Transverse colon (tissue), 4 donors: ENCODE data around the gene RNU1-3. TPM values are rescaled to one million over a fixed set of nuclear protein-coding genes. Genes with fewer than 3 reads are reported as not detected.
"Not testable (repeated sequence)": the region's sequence is repeated elsewhere in the genome, so short reads cannot be mapped to it uniquely, and the experiment has no call there.

ENCODE experiments used
- DNase-seq: peaks from one replicate; pipeline ENCODE4 v3.0.0-alpha.2; 2019
- H3K27ac ChIP-seq, 4 donors: fragments of 200-600 bp; sonication (generic); 2 replicates each; pipeline ENCODE4 v1.5.1; 2016 to 2018; ENCODE audit warnings: inconsistent platforms in 4 of 4
- H3K27me3 ChIP-seq: fragments of 200-600 bp; sonication (generic); 2 replicates; pipeline ENCODE4 v1.5.1; 2017; ENCODE audit warnings: inconsistent platforms
- H3K36me3 ChIP-seq, 4 donors: fragments of 200-600 bp; sonication (generic); 2 replicates each; pipeline ENCODE4 v1.5.1; 2017 to 2019; ENCODE audit warnings: inconsistent platforms in 4 of 4
- H3K4me1 ChIP-seq, 4 donors: fragments of 200-600 bp; sonication (generic); 2 replicates each; pipeline ENCODE4 v1.5.1; 2017 to 2020; ENCODE audit warnings: inconsistent platforms in 4 of 4
- H3K4me3 ChIP-seq, 4 donors: fragments of 200-600 bp; sonication (generic); 1 replicate in 1 of 4; 2 replicates in 3 of 4; pipeline versions ENCODE4 v1.5.1 to v1.6.1; 2017 to 2019; ENCODE audit warnings: inconsistent platforms in 4 of 4
- H3K9me3 ChIP-seq, 2 donors: fragments of 200-600 bp; sonication (generic); 2 replicates each; pipeline ENCODE4 v1.5.1; 2017 to 2019; ENCODE audit warnings: inconsistent platforms in 2 of 2
- WGBS, 2 donors: methylation state at CpG; one replicate each; pipeline ENCODE4 v1.1.5; 2018; ENCODE audit warnings: low coverage in 1 of 2; 5-methylcytosine and 5-hydroxymethylcytosine counted together
- in situ Hi-C, 4 donors: fragments of 200-750 bp; cut with MboI; loops; one replicate each; pipeline versions ENCODE4 v1.15.0 to v1.15.1; 2017; ENCODE audit warnings: low sequenced_read_pairs in 3 of 4, low pct_ligation_motif_present in 1 of 4, low pct_unique_long_range_greater_than_20kb in 1 of 4
- intact Hi-C: fragments of 100-400 bp; cut with DNase I; formaldehyde crosslinking; loops from one replicate; pipeline ENCODE4 v1.15.1; 2023; ENCODE audit warnings: low total_unique reads
- total RNA-seq, 4 donors: library from RNA; depleted of rRNA; stranded (reverse); fragments of >200 nt; gene quantifications; one replicate each; pipeline ENCODE4 v1.1.0, GENCODE V29; 2016

Gene RNU1-3
- total RNA-seq, 4 donors from 2014 or later = under 0.01 TPM; not detected in 1

GRCh38 chr1:16649960-16650359 is 16.8 kb downstream of the RNU1-3 start:
- in situ Hi-C loops, DNase-seq, intact Hi-C loops: not testable (repeated sequence)

GRCh38 chr1:16649390-16649789 is 17.4 kb downstream of the RNU1-3 start:
- intact Hi-C loops, DNase-seq: not testable (repeated sequence)
- WGBS, 2 donors = 84% methylated on average over 5 of the region's 6 CpGs; no CpG with 5 or more reads in 1 of the 2 donors

More at GRCh38 chr1:16649960-16650359, 16.8 kb downstream of the RNU1-3 start:
- 75% methylated on average over 9 of the region's 9 CpGs; no CpG with 5 or more reads in 1 of the 2 donors for WGBS, 2 donors
- not testable (repeated sequence) for H3K36me3 ChIP-seq, H3K27ac ChIP-seq, H3K4me1 ChIP-seq, H3K4me3 ChIP-seq, H3K27me3 ChIP-seq, H3K9me3 ChIP-seq

GRCh38 chr1:16648756-16649155 is 18.0 kb downstream of the RNU1-3 start:
- H3K36me3 ChIP-seq, H3K4me3 ChIP-seq, intact Hi-C loops, H3K9me3 ChIP-seq, H3K27ac ChIP-seq, DNase-seq, H3K27me3 ChIP-seq, in situ Hi-C loops: not testable (repeated sequence)
- no CpG with 5 or more reads among the region's 8 CpGs for WGBS, 2 donors
- peaks cover 8 to 13% (median 10%) of the 10 kb centered on the region in 4 donors for H3K4me1 ChIP-seq

More at GRCh38 chr1:16649390-16649789, 17.4 kb downstream of the RNU1-3 start:
- H3K27me3 ChIP-seq, H3K36me3 ChIP-seq, H3K4me1 ChIP-seq, in situ Hi-C loops, H3K27ac ChIP-seq, H3K9me3 ChIP-seq, H3K4me3 ChIP-seq: not testable (repeated sequence)

- DNase-seq, H3K36me3 ChIP-seq, H3K27ac ChIP-seq, intact Hi-C loops, H3K27me3 ChIP-seq, H3K4me3 ChIP-seq, H3K9me3 ChIP-seq, in situ Hi-C loops: not testable (repeated sequence)
- 47% methylated on average over 24 of the region's 32 CpGs; no CpG with 5 or more reads in 1 of the 2 donors for WGBS, 2 donors
- H3K4me1 ChIP-seq = peaks cover 13 to 18% (median 14%) of the 10 kb centered on the region in 4 donors
These were observed 18.5 kb downstream of the RNU1-3 start for GRCh38 chr1:16648250-16648649.

- intact Hi-C loops, H3K27ac ChIP-seq, H3K36me3 ChIP-seq, H3K27me3 ChIP-seq, H3K9me3 ChIP-seq, in situ Hi-C loops: not testable (repeated sequence)
- peaks cover 21 to 25% (median 22%) of the 10 kb centered on the region in 4 donors for H3K4me1 ChIP-seq
- 22% methylated on average over 44 of the region's 84 CpGs; no CpG with 5 or more reads in 1 of the 2 donors for WGBS, 2 donors
- peak overlapping the region in 1 of 4 donors; percentile 16 for H3K4me3 ChIP-seq
- peak; percentile 27 for DNase-seq
These were observed 19.3 kb downstream of the RNU1-3 start for GRCh38 chr1:16647179-16648176.

- in situ Hi-C loops, H3K27ac ChIP-seq, H3K36me3 ChIP-seq, H3K4me3 ChIP-seq, H3K9me3 ChIP-seq, DNase-seq, H3K27me3 ChIP-seq, intact Hi-C loops: not testable (repeated sequence)
- H3K4me1 ChIP-seq = peaks cover 27 to 33% (median 30%) of the 10 kb centered on the region in 4 donors
- 87% methylated on average over 3 of the region's 17 CpGs; no CpG with 5 or more reads in 1 of the 2 donors for WGBS, 2 donors
These were observed 20.0 kb downstream of the RNU1-3 start for GRCh38 chr1:16646716-16647115.

GRCh38 chr1:16646061-16646664 is 20.6 kb downstream of the RNU1-3 start:
- DNase-seq = peak; percentile 15
- H3K4me1 ChIP-seq = peaks cover 27 to 34% (median 31%) of the 10 kb centered on the region in 4 donors
- H3K4me3 ChIP-seq, intact Hi-C loops, H3K36me3 ChIP-seq, H3K9me3 ChIP-seq, H3K27ac ChIP-seq, in situ Hi-C loops, H3K27me3 ChIP-seq: not testable (repeated sequence)
- 92% methylated on average over 15 of the region's 15 CpGs; no CpG with 5 or more reads in 1 of the 2 donors for WGBS, 2 donors

- H3K27me3 ChIP-seq, in situ Hi-C loops, H3K9me3 ChIP-seq, intact Hi-C loops, H3K36me3 ChIP-seq: not testable (repeated sequence)
- Histone ChIP-seq H3K27ac (peak overlapping the region; percentile 74 to 82 (median 80)), H3K4me1 (peaks cover 27 to 34% (median 31%) of the 10 kb centered on the region in 4 donors), H3K4me3 (peak overlapping the region in 3 of 4 donors; percentile 47 to 64 (median 62))
- DNase-seq = peak; percentile 45
- 87% methylated on average over 7 of the region's 7 CpGs; no CpG with 5 or more reads in 1 of the 2 donors for WGBS, 2 donors
These were observed 21.3 kb downstream of the RNU1-3 start for GRCh38 chr1:16645271-16646060.
